ENCODE measurements around the gene EIF5AL1.

DNA sequence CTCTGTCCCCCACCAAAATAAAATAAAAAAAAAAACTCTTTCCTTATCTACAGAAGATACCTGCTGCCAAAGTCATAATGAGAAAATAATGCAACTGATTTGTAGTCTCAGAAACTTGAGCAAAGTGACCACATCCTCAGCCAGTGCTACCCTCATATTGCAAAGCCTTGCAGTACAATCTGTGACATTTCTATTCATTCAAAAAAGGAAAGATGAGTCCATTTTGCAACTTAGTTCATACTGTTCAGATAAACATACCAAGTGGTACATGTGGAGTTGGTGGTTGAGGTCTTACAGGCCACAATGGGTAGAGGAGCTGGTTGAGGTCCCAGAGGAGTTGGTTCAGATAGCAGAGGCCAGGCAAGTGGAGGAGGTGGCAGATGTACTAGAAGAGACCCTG, 6.5 kb upstream of the EIF5AL1 start:
- TF ChIP-seq, protein P1, sequence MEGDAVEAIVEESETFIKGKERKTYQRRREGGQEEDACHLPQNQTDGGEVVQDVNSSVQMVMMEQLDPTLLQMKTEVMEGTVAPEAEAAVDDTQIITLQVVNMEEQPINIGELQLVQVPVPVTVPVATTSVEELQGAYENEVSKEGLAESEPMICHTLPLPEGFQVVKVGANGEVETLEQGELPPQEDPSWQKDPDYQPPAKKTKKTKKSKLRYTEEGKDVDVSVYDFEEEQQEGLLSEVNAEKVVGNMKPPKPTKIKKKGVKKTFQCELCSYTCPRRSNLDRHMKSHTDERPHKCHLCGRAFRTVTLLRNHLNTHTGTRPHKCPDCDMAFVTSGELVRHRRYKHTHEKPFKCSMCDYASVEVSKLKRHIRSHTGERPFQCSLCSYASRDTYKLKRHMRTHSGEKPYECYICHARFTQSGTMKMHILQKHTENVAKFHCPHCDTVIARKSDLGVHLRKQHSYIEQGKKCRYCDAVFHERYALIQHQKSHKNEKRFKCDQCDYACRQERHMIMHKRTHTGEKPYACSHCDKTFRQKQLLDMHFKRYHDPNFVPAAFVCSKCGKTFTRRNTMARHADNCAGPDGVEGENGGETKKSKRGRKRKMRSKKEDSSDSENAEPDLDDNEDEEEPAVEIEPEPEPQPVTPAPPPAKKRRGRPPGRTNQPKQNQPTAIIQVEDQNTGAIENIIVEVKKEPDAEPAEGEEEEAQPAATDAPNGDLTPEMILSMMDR (IDR thresholded peaks at IDR 0.05; ENCODE audit: borderline replicate concordance, extremely low read depth, low read length, poor library complexity, severe bottlenecking): no peak
- no peak for TF ChIP-seq EZH2 (IDR thresholded peaks at IDR 0.05; ENCODE audit: borderline replicate concordance, low read depth, low read length, severe bottlenecking)

Data from DND-41 (cell line).